Measurements from ENCODE around the gene R3HDML.

DNA sequence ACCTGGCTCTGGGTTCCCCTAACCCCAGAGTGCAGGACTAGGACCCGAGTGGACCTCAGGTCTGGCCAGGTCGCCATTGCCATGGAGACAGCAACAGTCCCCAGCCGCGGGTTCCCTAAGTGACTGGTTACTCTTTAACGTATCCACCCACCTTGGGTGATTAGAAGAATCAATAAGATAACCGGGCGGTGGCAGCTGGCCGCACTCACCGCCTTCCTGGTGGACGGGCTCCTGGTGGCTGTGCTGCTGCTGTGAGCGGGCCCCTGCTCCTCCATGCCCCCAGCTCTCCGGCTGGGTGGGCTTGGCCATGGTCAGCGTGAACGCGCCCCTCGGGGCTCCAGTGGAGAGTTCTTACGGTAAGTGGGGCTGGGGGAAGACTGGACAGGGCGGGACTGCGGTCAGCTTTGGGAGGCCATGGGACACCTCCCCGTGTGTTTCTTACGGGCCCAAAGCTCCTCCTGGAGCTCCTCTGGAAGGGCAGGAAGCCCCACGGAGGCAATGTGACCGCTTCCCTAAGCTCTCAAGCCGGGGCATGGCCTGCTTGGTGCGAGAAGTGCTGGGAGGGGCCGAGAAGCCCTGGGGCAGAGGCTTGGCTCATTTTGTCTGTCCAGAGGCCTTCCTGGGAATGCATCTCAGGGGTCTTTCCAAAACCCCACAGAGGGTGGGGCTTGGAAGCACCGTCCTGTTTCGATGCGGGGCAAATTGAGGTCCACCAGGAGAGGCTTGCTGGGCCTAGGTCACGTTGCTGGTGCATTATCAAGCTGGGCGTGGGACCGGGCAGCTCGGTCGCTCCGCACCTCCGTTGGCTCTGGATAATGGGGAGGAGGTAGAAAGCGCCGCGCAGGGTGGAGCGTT lies 18.9 kb downstream of the R3HDML start, which contains the start of gene HNF4A:
- no peak for TF ChIP-seq CTCF (IDR thresholded peaks at IDR 0.05)
- no peak for TF ChIP-seq EZH2 (IDR thresholded peaks at IDR 0.05)
- no peak for TF ChIP-seq EZH2phosphoT487 (IDR thresholded peaks at IDR 0.05)

All from neural progenitor cell (in vitro differentiated cells).